Left kidney (tissue), 2 donors: ENCODE results near the gene NREP. TPM values are rescaled to one million over a fixed set of nuclear protein-coding genes. Genes with fewer than 3 reads are reported as not detected.
A peak's percentile ranks its signal among the peaks of the same experiment; 100 is the strongest.
"Not testable (repeated sequence)": the region's sequence is repeated elsewhere in the genome, so short reads cannot be mapped to it uniquely, and the experiment has no call there.

Experiments
- DNase-seq: peaks from one replicate; pipeline ENCODE4 v3.0.0-alpha.2; 2013
- polyA plus RNA-seq: library from polyadenylated mRNA; unstranded; fragments of 120-200 nt; gene quantifications from one replicate; pipeline ENCODE4 v1.2.1, GENCODE V29; 2013; ENCODE audit not compliant: insufficient read length

The NREP gene
- polyA plus RNA-seq, 1 donor = 845 TPM

DNA sequence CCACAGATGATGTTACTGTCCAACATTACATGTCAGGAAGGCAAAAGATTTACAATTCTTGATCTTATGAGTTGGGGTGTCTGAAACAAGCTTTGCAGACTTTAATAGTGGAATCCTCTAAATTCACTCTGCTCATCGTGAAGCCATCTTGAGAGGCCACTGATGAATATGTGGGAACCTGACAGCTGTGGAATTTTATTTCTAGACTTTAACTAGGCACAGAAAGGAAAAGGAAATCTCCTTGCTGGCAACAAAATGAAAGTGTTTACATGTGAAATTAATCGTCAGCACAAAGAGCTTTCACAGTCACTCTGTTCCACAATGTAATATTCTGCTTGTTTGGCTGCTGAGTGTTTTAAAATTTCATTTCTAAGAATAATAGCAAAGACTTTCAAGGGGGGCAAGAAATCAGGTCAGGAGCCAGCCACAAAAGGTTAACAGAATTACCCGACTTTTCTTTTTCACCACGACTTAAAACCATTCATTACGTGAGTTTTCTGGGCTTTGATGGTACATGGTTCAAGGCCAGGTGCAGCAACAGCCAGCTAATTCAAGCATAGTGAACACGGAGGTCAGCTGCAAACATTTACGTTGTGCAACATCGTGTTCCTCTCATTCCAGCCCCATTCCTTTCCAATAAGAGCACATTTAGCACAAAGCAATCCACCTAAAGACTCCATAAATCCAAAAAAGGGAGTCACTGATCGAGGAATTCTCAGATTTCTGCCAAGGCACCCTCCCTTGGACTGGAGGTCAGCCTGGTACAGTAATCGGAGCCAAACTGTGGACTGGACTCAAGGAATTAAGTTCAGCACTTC lies 14.6 kb downstream of the NREP start:
- peak; percentile 84 for DNase-seq

GRCh38 chr5:111741278-111741677 lies 15.7 kb downstream of the NREP start:
- DNase-seq = no peak

GRCh38 chr5:111739416-111739815 lies 17.6 kb downstream of the NREP start:
- DNase-seq = no peak

GRCh38 chr5:111738118-111738517 lies 18.9 kb downstream of the NREP start:
- DNase-seq = no peak

DNA sequence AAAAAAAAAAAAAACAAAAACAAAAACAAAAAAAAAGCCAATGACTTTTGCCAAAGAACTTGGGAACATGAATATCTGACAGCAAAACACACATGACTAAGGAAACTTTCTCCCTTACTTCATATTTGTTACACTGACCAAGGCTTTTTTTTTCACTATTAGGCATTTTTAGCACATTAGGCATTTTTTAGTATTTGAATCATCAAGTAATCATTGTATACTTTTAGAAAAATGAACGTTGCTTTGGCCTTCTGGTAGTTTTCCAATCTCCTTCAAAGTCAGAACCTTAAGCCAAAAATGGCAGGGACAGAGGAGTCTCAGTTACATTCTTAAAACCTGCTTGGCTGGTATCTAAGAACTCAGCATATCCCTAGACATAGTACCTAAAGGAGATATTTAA lies 19.3 kb downstream of the NREP start:
- no peak for DNase-seq

- DNase-seq = no peak
Measured at GRCh38 chr5:111735583-111736270, 21.3 kb downstream of the NREP start.

- DNase-seq = no peak
Measured at GRCh38 chr5:111734597-111734996, 22.4 kb downstream of the NREP start.

DNA sequence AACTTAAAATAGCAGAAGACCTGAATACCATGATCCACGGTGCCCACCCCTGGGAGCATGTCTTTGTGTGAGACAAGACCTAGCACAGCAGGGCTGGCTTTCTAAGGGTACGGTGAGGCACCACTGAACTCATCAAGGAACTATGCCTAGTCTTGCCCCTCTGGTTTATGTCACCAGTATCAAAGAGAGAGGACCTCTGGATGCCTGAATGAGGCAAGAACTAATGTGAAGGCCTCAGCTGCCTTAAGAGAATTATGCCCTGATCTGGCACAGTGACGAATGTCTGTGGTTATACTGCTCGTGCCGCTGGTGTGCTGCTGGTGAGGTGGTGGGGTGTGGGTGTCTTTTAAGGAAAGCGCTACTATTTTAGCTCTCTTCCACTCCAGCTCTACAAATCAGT lies 23.0 kb downstream of the NREP start:
- no peak for DNase-seq

DNA sequence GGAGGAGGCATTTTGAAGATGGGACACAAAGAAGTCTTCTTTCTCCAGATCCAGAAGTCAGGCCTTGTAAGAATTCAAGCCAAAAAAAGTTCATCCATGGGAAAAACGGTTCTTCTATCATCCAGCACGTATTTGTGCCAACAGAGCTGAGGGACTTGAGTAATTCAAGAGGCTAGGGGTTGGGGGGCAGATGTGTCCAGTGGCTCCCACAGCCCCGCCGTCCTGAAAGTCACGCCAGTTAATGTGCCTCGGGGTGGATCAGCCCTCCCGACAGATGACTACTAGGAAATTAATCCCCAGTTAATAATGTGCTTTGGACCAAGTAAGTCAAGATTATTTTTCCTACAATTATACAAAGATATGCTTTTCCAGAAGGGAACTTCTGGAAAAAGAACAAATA lies 23.4 kb downstream of the NREP start:
- no peak for DNase-seq

DNA sequence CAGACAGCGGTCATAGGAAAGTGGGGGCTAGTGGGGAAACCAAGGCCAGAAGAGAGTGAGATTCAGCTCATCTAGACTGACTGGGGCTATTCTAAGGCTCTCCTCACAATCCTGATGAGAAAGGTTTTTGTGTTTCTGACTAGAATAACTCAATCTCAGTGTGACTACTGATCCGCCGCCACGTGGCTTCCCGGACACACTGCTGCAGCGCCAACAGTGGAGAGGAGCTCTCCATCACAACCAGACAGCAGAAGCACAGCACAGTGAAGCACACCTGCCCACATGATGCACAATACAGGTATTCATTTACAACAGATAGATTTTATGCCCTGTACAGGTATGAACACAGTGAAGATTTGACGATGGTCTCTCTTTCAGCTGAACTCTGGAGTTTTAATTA lies 25.4 kb downstream of the NREP start:
- DNase-seq = no peak

DNA sequence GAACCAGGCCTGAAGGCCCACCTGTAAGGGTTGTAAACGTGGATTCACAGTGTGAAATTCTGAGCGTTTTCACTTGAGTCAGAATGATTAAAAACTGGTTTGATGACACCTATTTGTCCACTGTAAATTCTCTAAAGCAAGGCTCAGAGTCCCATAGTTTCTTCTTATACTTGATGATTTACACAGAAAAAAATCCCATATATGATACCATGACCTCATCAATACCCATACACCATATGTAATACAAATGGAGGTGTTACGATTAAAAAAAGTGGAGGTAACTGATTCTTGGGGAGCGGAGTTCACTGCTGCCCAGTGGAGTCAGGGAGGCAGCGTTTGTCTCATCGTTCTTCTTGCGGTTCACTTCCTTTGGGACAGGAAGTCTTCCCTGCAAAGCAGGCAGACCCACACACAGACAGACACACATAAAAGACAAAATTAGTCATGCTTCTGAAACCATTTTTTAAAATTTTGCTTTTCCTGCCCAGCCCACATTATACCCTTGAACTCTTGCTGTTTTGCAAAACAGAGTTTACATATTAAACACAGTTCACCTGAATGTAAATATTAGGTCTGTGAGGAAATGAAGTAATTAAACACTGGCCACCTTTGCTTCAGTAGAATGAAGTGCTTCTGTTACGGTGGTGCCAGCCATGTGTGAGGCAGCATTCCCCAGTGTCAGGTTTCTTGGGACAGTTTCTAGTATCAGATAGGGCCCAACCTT lies 26.2 kb downstream of the NREP start:
- no peak for DNase-seq

- DNase-seq = no peak
Measured at GRCh38 chr5:111728941-111729340, 28.1 kb downstream of the NREP start.

DNA sequence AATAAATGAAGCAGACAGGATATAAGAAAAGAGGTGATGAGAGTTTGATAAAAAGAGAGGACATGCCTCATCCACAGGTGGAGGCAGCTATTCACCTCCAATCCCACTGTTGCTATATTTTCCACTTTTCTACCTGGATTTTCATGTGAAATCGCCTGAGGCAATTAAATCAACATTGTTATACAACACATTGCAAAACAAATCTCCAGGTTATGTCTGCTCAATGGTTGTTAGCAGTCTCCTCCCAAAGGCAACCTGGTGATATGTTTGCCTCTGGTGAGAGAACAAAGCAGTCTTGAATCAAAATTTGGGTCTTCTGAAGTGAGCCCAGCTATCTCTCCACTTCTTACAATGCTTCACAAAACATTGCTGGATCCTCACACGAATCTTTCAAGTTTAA lies 30.0 kb downstream of the NREP start:
- DNase-seq = no peak

DNA sequence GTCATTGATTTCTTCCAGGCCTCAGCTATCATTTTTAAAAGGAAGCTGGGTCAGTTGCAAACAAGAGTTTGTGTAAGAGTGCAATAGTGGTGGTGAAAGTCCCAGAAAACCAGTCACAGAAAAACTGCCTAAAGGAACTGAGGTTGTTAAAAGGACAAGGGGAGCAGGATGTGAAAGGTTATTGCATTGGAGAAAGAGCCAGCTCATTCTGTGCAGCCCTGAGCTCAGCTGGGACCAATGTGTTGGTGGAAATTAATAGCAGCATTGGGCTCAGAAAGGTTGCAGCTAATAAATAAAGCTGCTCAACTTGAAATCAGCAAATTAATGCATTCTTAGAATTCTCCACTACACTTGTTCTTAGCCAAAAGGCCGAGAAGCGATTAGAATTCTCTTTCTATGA lies 34.9 kb downstream of the NREP start:
- DNase-seq = no peak

DNA sequence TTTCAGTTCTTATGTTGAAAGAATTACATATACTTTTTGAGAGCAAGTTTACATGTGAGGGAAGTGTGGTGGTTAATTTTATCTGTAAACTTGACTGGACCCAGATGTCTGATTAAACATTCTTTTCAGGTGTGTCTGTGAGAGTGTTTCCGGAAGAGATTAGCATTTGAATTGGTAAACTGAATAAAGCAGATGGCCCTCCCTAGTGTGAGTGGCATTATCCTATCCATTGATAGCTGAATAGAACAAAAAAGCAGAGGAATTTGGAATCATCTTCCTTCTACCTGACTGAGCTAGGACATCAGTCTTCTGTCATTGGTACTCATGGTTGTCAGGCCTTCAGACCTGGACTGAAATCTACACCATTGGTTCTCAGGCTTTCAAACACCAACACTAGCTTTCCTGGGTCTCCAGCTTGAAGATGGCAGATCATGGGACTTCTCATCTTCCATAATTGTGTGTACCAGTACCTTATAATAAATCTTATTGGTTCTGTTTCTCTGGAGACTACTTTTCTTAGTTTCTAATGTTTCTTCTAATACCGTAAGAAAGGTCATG lies 36.6 kb downstream of the NREP start:
- no peak for DNase-seq

GRCh38 chr5:111719773-111720172 lies 37.2 kb downstream of the NREP start:
- DNase-seq = no peak

- DNase-seq = not testable (repeated sequence)
Measured at GRCh38 chr5:111716789-111717188, 40.2 kb downstream of the NREP start.

GRCh38 chr5:111707630-111708164 lies 49.3 kb downstream of the NREP start:
- DNase-seq = no peak

DNA sequence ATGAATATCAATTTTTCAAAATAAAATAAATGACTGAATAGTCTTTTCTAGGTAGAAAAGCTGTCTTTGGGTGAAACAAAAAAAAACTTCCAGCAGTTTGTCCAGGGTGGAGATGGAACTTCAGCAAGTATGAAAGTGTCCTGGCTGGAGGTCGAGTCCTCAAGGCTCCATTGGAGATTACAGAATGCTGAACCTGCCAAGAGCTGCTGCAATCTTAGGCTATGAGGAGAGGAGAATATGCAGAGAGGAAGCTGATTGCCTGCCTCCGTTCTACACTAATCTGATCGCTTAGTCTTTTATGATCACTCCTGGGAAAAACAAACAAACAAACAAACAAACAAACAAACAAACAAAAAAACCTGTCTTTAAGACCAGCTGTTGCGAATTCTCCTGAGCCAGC lies 50.6 kb downstream of the NREP start:
- DNase-seq = no peak

GRCh38 chr5:111704452-111705085 lies 52.4 kb downstream of the NREP start:
- DNase-seq = no peak

DNA sequence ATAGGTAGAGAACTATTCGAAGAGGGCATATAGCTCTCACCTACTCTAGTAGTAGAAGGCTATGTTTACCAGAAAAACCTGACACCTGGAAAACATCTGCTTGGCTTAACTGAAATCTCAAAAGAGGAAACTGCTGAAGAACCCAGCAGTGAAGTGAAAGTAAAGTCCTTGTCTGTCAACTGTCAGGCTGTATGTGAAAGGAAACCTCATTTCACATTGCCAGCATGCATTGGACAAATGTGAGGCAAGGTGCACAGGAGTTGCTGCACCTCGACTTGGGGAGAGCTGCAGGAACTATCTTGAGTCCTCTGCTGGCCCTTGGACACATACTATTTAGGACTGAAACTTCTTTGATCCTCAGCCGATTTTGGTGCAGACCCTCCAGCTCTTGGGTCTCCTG lies 53.3 kb downstream of the NREP start:
- no peak for DNase-seq

DNA sequence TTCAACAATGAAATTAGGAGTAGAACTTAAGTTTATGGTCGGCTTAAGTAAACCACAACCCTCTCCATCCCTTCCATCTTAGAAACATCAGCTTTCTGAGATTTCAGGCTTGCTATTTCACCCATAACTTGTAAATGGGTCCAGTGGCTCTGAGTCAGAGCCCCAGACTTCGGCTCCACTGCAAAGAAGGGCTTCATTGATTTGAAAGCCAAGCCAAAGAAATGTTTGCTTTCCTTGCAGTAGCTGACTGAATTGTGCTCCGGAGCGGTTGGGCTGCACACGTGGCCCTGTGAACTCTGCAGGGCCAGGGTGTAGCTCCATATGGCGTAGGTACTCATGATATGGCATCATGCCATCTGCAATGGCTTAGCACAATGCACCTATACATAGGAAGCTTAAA lies 57.0 kb downstream of the NREP start:
- no peak for DNase-seq
